ENCODE data around the gene HSCB.
"Not testable (repeated sequence)": the region's sequence is repeated elsewhere in the genome, so short reads cannot be mapped to it uniquely, and the experiment has no call there.

HSCB gene

DNA sequence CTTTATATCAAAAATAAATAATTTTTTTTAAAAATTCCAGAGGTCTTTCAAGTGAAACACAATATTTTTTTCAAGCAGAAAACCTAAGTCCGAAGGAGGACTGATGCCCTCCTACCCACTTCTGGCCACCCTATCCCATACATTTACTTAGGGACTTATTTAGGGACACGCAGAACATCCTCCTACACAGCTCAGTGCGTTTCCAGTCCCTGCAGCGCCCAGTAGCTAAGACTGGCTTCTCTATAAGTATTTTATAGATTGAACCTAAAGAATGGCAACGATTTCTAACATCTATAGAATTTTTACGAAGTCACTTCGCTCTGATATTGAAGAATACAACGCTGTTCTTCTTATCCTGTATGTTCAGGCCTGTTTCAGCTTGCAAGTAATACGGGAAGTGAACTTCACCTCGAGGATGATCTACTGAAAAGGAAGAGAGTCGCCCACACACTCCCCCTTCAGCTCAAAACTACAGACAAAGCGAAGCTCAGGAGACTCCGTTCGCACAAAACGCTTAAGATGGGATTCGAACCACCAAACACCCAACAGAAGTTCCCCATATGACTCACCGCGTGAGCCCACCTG is 547 bp upstream of the HSCB start:
- DNase-seq: no peak

DNA sequence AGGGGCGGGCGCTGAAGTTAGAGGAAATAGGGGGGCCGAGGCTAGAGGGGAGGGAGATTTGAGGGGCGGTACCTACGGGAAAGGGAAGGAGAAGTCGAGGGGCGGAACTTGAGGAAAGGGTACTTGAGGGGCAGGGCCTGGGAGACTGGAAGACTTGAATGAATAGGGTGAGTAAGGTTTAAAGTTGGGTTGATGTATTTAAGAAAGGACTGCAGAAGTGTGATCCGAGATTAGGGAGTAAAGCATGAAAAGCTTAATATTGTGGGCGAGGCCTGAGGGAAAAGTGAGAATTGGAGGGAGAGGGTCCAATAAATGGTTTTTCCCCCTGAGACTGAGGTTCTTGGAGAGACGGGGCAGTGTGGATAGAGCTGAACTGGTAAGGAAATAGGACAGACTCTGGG is 723 bp downstream of the HSCB start:
- DNase-seq: no peak

DNA sequence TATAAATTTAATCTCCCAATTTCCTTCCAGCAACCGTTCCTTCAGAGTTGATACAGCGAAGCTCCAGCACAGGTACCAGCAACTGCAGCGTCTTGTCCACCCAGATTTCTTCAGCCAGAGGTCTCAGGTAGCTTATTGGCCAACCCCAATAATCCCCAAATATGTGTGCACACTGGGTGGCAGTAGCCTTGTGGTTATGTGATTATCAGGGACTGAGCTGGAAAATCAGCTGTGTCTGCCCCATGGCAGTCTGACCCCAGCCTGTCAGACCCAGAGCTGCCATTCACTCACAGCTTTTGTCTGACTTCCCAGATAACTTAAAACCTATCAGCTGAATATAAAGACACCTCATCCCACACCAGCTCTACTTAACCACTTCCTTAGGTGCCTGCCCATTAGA is 2.0 kb downstream of the HSCB start:
- no peak for DNase-seq

DNA sequence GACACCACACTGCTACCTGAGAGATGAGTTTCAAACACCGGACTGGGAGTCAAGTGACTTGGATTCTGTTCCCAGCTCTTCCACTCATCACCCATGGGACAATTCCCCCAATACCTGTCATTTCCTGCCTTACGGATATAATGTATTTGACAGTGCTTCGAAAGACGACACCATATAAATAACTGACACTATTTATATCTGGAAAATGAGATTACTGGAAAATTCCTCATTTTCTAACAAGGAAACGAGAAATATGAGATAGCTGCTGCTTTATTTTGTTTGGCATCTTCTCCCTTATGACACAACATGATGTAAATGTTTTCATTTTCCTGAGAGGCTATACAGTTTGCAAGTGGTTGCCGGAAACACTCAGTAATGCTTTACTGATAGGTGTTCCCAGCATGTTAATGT is 8.6 kb downstream of the HSCB start:
- peak; percentile 71 for DNase-seq

DNA sequence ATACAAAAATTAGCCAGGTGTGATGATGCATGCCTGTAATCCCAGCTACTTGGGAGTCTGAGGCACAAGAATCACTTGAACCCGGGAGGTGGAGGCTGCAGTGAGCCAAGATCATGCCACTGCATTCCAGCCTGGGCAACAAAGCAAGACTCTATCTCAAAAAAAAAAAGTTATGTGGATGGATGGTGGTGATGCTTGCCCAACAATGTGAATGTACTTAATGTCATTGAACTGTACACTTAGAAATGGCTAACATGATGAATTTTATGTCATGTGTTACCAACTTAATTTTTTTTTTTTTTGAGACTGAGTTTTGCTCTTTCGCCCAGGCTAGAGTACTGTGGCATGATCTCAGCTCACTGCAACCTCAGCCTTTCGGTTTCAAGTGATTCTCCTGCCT is 12.7 kb downstream of the HSCB start:
- not testable (repeated sequence) for DNase-seq

DNA sequence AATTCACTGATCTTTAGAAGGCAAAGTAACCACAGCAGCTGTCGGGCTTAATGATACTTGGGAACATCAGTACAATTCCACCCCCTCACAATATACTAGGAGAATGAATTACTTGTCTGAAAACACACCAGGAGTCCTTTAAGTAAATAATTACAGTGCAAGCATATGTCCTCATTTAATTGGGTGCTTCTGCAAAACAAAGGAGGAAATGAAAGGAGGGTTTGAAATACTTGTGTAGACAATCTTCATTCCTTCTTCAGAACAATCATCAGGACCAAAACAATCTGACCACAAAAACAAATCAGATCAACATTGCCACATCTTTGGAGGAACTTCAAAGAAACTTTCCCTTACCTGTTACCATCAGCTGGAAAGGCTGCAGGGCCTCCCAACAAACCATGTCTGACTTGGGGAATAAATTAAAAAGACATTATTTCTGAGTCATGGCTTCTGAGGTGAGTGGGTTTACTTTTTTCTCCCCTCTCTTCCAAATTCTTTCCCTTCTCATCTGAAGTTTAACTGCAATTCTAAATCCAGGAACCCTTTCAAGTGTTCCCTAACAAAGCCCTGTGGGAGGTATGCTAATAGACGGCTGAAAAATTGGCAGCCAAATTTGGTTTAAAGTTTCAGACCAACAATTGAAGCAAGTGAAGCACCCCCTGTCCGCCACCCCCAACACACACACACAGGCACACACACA is 18.2 kb downstream of the HSCB start:
- no peak for DNase-seq

DNA sequence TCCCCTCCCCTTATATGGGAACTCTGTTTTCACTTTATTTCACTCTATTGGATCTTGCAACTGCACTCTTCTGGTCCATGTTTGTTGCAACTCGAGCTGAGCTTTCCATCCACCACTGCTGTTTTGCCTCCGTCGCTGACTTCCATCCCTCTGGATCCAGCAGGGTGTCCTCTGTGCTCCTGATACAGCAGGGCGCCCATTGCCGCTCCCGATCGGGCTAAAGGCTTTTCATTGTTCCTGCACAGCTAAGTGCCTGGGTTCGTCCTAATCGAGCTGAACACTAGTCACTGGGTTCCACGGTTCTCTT is 19.6 kb downstream of the HSCB start:
- no peak for DNase-seq

DNA sequence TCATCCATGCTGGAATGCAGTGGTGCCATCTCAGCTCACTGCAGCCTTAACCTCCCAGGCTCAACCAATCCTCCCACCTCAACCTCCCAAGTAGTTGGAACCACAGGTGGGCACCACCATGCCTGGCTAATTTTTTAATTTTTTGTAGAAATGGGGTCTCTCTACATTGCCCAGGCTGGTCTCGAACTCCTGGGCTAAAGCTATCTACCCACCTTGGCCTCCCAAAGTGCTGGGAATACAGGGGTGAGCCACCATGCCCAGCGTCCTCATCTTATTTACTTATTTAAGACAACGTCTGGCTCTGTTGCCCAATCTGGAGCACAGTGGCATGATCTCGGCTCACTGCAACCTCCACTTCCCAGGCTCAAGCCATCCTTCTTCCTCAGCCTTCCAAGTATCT is 20.2 kb downstream of the HSCB start:
- not testable (repeated sequence) for DNase-seq

DNA sequence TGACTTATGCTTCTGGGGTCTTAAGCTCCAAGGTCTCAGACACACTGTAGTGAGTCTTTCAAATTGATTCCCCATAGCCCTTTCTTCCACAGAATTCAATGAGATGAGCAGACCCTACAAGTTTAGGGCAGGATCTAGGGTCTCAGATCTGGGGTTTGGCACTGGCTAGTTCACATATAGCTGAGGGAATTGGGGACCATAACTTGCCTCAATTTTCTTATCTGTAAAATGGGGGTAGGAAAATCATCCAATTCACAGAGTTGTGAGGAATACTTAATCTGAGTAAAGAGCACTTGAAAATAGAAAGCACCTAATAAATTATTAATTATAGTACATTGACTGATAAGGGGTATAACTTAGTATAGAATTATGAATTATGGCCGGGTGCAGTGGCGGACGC is 24.8 kb downstream of the HSCB start:
- DNase-seq: no peak

DNA sequence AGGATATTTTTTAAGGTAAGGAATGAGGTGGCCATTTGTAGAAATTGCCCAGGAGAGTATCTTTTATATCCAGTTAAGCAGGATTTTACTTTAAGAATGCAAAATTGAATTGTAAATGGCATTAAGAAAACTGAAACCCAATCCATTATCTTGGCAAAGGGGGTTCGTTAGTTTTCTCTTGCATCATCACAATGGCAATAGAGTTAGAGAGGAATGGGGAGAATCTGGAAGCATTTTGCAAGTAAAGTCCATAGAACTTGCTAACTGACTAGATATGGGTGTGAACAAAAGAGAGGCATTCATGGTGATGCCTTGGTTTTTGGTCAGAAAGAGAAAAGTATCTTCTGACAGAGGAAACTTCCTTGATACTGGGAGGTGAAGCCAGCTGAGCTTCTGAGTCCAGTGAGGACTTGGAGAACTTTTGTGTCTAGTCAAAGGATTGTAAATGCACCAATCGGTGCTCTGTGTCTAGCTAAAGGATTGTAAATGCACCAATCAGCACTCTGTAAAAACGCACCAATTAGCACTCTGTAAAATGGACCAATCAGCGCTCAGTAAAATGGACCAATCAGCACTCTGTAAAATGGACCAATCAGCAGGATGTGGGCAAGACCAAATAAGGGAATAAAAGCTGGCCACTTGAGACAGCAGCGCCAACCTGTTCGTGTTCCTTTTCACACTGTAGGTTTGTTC is 27.0 kb downstream of the HSCB start:
- no peak for DNase-seq

DNA sequence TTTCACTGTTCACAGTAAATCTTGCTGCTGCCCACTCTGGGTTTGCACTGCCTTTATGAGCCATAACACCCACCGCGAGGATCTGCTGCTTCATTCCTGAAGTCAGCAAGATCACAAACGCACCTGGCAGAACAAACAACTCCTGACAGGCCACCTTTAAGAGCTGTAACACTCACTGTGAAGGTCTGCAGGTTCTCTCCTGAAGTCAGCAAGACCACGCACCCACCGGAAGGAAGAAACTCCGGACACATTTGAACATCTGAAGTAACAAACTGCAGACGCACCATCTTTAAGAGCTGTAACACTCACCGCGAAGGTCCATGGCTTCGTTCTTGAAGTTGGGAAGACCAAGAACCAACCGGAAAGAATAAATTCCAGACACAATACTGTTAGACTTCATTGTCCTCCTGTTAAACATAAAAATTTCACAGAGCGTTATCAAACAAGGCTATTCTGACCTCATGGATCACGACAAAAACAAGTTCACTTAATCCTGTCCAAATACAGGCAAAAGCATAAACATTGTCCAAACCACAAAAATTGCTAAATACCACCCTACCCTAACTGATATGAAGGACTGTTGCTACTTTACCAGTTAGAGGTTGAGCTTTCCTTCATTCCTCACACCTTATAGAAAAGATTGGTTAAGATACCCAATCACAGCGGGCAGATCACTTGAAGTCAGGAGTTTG is 27.7 kb downstream of the HSCB start:
- DNase-seq: no peak

DNA sequence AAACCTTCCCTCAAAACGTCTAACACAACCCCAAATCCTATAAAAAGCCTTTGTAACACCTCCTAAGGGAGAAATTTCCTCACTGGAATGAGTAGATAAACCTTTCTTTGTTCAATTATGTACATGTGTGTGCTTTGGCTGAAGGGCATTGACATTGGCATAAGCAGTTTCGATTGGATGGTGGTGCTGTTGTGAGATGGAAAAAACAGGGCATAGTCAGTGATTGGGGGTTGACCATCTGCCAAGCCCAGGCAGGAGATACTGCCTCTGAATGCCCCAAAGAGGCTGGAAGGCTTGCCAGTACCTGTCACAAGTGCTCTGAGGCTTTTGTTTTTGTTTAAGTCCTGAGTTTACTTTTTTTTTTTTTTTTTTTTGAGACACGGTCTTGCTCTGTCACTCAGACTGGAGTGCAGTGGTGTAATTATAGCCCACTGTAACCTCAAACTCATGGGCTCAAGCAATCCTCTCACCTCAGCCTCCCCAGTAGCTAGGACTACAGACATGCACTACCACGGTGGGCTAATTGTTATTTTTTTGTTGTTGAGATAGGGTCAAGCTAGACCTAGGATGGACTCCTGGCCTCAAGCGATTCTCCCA is 29.5 kb downstream of the HSCB start:
- no peak for DNase-seq

DNA sequence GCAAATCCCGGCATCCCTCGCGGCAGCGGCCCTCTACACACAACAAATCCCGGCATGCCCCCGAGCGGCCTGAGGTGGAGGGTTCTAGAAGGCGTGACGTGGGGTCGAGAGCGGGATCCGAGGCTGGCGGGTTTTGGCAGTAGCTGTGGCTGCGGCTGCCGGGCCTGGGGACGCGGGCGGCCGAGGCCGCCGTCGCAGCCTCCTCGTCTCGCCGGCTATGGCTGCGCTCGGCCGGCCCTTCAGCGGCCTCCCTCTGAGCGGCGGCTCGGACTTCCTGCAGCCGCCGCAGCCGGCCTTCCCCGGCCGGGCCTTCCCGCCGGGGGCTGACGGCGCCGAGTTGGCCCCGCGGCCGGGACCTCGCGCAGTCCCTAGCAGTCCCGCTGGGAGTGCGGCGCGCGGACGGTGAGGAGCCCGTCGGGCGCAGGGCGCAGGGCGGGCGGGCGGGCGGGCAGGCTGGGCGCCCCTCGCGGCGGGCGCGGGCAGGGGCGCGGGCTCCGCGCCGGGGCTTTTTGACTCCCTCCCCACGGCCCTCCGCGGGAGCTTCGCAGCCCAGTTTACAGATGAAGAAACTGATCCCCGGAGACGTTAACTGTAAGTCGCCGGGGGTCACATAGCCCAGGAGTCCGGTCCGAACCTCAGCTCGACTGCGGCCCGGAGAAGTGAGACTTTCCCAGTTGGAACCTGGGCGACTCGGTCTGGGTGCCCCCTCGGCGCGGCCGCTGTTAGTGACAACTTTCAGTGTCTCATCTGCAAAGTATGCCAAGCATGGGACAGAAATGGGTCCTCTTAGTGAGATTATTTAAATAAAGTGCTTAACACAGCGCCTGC is 31.0 kb downstream of the HSCB start, which contains the start of gene CCDC117:
CCDC117 (plus strand) TSS at position 63 of the 828 bp plus-strand sequence; CDS start at position 218, 155 bp downstream.
- peak; percentile 95 for DNase-seq

DNA sequence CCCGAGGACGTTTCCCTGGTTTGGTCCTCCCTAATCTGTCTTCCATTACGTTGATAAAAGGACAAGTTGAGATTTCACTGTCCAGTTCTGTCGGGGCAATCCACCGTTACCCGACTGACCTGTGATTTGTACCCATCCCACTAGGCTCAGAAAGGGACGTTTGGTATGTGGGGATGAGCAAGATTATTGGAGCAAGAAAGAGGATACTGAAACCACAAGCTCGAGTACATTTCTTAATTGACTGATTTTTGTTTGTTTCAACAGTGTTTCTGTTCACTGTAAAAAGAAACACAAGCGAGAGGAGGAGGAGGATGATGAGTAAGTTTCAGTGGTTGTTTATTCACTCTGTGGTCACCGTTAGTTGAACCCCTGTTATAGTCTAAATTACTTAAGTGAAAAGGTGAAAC is 31.6 kb downstream of the HSCB start:
- DNase-seq: peak; percentile 21

DNA sequence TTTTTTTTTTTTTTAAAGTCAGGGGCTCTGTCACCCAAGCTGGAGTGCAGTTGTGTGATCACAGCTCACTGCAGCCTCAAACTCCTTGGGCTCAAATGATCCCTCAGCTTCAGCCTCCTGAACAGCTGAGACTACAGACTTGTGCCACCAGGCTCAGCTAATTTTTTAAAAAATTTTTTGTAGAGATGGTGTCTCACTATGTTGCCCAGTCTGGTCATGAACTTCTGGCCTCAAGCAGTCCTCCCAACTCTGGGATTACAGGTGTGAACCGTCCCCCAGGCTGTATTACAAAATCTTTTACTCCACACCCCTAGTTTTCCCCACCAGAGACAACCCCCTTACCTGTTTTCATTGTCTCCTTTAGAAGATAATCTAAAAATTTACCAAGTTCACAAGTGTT is 32.5 kb downstream of the HSCB start:
- no peak for DNase-seq

DNA sequence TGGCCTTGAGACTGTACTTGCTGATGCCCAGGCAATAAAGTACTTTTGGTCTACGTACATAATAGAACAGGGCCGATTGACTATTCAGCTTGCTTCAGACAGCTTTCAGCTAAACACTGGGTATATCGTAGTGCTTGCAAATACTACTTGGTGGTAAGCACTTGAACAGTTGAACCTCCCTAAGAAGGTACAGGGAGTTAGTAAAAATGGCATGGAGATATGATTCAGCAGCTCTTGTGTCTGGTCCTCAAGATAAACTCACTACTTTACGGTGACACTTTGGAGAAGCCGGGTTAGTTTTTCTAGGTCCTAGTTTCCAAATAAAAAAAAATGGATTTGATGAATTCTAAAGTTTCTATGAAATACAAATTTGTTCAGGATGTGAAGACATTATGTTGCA is 38.0 kb downstream of the HSCB start:
- no peak for DNase-seq

DNA sequence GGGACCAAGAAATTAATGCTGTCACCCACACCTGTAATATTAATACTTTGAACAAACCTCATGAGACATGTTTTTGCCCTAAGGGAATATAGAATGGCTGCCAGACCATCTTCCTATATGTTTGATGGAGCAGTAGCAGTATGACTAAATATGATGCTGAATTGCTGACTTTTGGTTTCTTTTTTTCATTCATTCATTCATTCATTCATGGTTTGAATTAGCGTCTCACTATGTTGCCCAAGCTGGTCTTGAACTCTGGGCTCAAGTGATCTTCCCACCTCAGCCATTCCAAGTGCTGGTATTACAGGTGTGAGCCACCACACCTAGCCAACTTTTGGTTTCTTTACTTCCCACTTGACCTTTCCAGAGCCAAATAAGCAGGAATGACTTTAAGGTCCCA is 38.5 kb downstream of the HSCB start:
- DNase-seq: no peak

DNA sequence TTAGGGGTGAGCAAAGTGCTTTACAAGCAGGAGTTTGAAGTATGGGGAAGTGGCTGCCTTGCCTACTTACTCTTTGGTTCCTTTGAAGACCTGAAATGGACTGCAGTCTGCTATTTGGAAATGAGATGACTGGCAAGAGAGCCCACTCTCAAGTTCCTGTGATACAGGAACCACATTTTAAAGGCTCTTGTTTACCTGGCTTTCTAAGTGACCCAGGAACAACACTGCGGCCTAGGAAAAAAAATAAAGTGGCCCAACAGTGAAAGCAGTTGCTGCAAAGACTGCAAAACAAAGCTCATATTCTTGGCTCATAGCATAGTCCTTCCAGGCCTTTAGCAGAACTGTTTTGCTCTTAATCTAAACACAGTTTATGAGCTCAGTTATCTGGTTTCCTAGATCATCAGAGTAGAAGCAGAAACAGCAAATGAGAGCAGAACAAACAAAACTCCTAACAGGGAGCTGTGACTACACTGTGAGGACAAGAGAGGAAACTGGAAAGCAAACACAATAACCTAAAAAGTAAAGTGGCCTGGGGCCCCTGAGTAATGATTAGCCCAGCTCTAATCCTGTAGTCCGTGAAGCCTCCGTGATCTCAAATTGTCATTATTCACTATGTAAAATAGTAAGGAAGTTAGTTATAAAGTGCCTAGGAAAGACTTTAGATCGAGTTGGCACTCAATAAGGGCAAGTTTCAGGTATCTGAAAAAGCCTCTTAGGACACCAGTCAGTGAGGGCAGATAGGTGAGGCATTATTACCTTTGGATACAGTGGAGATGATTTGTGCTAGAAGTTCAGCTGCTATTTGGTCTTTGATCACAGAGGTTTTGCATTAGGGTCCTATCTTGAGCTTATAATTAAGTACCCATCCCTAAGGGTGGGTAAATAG is 42.2 kb downstream of the HSCB start:
- DNase-seq: no peak

DNA sequence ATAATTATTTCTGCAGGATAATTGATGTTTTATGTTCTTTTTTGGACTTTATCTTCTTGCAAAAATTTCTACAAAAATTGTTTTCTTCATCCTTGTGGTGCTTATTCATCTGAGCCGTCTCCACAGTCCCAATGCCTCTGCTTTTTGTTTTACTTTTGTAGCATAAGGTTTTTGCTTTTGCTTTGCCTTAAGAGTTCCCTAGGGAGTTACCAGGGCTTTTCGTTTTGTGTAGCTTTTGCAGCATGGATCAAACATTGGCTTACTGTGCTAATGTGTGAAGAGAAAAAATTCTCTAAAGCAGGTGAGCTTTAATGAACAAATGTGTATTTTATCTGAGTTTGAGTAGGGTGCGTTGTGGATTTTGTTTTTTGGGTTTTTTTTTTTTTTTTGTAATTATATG is 46.8 kb downstream of the HSCB start:
- DNase-seq: no peak

DNA sequence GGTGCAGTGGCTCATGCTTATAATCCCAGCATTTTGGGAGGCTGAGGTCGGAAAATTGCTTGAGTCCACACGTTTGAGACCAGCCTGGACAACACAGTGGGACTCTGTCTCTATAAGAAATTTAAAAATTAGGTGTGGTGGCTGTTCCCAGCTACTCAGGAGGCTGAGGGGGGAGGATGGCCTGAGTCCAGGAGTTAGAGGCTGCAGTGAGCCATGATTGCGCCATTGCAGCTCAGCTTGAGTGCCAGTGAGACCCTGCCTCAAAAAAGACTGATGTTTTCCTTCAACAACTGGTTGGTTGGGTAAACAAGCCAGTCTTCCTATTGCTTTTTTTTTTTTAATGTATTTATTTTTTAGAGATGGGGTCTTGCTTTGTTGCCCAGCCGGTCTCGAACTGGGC is 49.3 kb downstream of the HSCB start:
- DNase-seq: no peak

DNA sequence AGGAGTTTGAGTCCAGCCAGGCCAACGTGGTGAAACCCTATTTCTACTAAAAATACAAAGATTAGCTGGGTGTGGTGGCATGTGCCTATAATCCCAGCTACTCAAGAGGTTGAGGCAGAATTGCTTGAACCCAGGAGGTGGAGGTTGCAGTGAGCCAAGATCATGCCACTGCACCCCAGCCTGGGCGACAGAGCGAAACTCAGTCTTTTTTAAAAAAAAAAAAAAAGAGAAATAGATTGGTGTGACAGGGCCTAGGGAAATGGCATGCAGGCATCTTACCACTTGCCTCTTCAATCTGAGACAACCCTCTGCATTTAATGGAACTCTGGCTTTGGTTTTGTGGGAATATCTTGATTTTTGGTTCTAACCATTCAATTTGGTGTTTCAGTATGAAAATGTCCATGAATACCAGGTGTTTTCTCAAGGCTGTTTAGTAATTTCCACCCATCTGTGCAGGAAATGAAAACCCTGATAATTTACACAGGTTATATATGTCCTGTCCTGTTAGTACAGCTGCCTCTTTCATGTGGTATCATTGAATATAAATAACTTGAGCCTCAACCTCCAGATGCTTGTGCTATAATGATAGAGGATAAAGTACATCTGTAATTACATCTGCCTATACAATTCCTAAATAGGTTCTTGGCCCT is 50.1 kb downstream of the HSCB start:
- DNase-seq: no peak

Data from fibroblast of upper back skin (primary cell).